NOMO-1 (cell line): Measurements from ENCODE around the gene CAMK2B.
"Not testable (repeated sequence)": the region's sequence is repeated elsewhere in the genome, so short reads cannot be mapped to it uniquely, and the experiment has no call there.

Experiments
- DNase-seq, 2 experiments: peaks; one replicate each; lab custom pipeline; 2025; ENCODE audit not compliant: unreplicated experiment in 2 of 2; lab: John Stamatoyannopoulos, UW

The CAMK2B gene

GRCh38 chr7:44200699-44201461, 124.5 kb downstream of the CAMK2B start, which contains the start of gene YKT6:
Gene YKT6 (plus strand): TSS chr7:44200978. CDS start chr7:44201136, 158 bp downstream.
- peak; percentile 93 to 94 for DNase-seq

GRCh38 chr7:44200163-44200562, 125.2 kb downstream of the CAMK2B start:
- DNase-seq, result not testable (repeated sequence)

GRCh38 chr7:44197474-44197873, 127.9 kb downstream of the CAMK2B start:
- DNase-seq, result no peak

- peak; percentile 6 to 22 for DNase-seq
Observed at GRCh38 chr7:44196450-44196872, 128.9 kb downstream of the CAMK2B start.

- no peak for DNase-seq
Observed at GRCh38 chr7:44195889-44196288, 129.5 kb downstream of the CAMK2B start.

GRCh38 chr7:44194562-44195145, 130.7 kb downstream of the CAMK2B start:
- no peak for DNase-seq

- DNase-seq, result no peak
Observed at GRCh38 chr7:44194069-44194468, 131.3 kb downstream of the CAMK2B start.

- DNase-seq, result no peak
Observed at GRCh38 chr7:44193011-44193802, 132.2 kb downstream of the CAMK2B start.

- no peak for DNase-seq
Observed at GRCh38 chr7:44191171-44191570, 134.2 kb downstream of the CAMK2B start.

GRCh38 chr7:44189993-44190872, 135.2 kb downstream of the CAMK2B start:
- DNase-seq, result no peak

GRCh38 chr7:44189286-44189992, 136.0 kb downstream of the CAMK2B start, which contains the start of gene GCK:
Gene GCK (minus strand): TSS chr7:44189439. CDS start chr7:44188953, 486 bp downstream.
- no peak for DNase-seq

- DNase-seq, result no peak
Observed at GRCh38 chr7:44188480-44189225, 136.7 kb downstream of the CAMK2B start.

- DNase-seq, result no peak
Observed at GRCh38 chr7:44187636-44188416, 137.6 kb downstream of the CAMK2B start.

- peak in 1 of 2 experiments; percentile 3 for DNase-seq
Observed at GRCh38 chr7:44186736-44187135, 138.7 kb downstream of the CAMK2B start.

- DNase-seq, result no peak
Observed at GRCh38 chr7:44185729-44186128, 139.7 kb downstream of the CAMK2B start.

GRCh38 chr7:44184873-44185446, 140.4 kb downstream of the CAMK2B start:
- DNase-seq, result no peak

- DNase-seq, result no peak
Observed at GRCh38 chr7:44184206-44184872, 141.1 kb downstream of the CAMK2B start.
